ENCODE measurements around the gene HEATR5B. TPM values are rescaled to one million over a fixed set of nuclear protein-coding genes. Genes with fewer than 3 reads are reported as not detected.

The HEATR5B gene
- total and polyA plus RNA-seq, 9 of the 15 experiments (the other 6 are each of a cell fraction or from before 2014, with no cell fraction given): 4.2 to 21.7 (median 12.2) TPM

DNA sequence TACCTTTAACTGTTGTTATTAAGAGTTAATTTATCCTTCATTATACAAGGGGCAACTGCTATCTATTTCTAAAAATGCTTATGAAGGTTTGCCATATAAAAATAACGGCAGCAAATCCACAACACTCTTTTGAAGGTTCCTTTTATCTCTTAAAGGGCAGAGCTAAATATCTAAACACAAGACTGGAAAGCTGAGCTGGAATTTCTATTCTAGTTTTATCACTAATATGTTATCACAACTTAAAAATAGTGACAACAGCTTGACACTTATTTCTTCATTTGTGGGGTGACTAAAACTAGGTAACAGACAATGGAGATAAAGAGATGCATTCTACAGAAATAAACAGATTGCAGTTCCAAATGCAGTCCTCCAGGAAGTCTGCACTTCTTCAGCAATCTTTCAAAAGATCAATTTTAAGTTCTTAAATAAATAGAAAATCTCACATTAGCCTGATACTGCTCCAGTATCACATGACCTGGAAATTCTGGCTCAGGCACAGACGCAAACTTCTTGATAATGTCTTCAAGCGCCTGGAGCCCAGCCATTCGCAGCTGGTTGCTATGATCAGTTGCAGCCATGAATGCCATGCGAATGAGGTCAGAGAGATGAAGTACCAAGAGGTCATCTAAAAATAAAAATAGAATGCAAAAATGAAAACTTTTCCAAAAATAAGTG is 63.8 kb downstream of the HEATR5B start:
- H3K36me3 ChIP-seq (ENCODE audit: control insufficient read depth, insufficient read depth, low read length): peaks cover 24% of the 10 kb centered on the region; the same call in 2 of the 3 replicates
- BruUV-seq (replicated peaks): no TSS peak

More for the DNA sequence above, 63.8 kb downstream of the HEATR5B start:
- FAIRE-seq: no peak
- CTCF ChIA-PET (ENCODE audit: low intra/inter-chr PET ratio): no interaction called here
- intact Hi-C loops (cut with micrococcal nuclease): no loop called here
- no peak overlapping the region for H3K9ac ChIP-seq (ENCODE audit: insufficient read depth in 1 of 2, low read depth in 2 of 2, low read length in 2 of 2)
- H3K9me1 ChIP-seq (ENCODE audit: control insufficient read depth, insufficient read depth, low read length): no peaks in the 10 kb centered on the region
- POLR2A ChIA-PET: interaction anchor here (1.2 kb wide), 1 partner anchor 184 kb away, joined by 3 read pairs; no protein-coding TSS in a partner anchor
- ATAC-seq: no peak
- H3K4me1 ChIP-seq (replicated peaks in 1 of 2; ENCODE audit: control insufficient read depth in 2 of 2, insufficient read depth in 2 of 2, low read length in 2 of 2): no peaks in the 10 kb centered on the region
- H3K9me3 ChIP-seq (replicated peaks; ENCODE audit: control insufficient read depth, insufficient read depth, low read depth, low read length): no peaks in the 10 kb centered on the region
- in situ Hi-C loops (cut with MboI): no loop called here
- no peak overlapping the region for H3K27ac ChIP-seq (ENCODE audit: extremely low read depth, low read depth, low read length)
- TF ChIP-seq, protein P1, sequence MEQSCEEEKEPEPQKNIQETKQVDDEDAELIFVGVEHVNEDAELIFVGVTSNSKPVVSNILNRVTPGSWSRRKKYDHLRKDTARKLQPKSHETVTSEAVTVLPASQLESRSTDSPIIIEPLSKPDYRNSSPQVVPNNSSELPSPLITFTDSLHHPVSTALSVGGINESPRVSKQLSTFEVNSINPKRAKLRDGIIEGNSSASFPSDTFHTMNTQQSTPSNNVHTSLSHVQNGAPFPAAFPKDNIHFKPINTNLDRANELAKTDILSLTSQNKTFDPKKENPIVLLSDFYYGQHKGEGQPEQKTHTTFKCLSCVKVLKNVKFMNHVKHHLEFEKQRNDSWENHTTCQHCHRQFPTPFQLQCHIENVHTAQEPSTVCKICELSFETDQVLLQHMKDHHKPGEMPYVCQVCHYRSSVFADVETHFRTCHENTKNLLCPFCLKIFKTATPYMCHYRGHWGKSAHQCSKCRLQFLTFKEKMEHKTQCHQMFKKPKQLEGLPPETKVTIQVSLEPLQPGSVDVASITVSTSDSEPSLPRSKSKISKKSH (CRISPR knock-in tag; IDR thresholded peaks at IDR 0.05): no peak
- TF ChIP-seq SIN3A (IDR thresholded peaks at IDR 0.05; ENCODE audit: borderline replicate concordance in 2 of 2, control insufficient read depth in 1 of 2, low read depth in 2 of 2, low read length in 2 of 2) (no peak), FOXA1 (IDR thresholded peaks at IDR 0.05; ENCODE audit: borderline replicate concordance) (no peak), ZBTB1 (CRISPR knock-in tag; IDR thresholded peaks at IDR 0.05; ENCODE audit: borderline replicate concordance, low read depth) (no peak), RCOR1 (IDR thresholded peaks at IDR 0.05; ENCODE audit: borderline replicate concordance in 1 of 2, low read depth in 2 of 2, low read length in 2 of 2) (no peak), ZNF57 (CRISPR knock-in tag; IDR thresholded peaks at IDR 0.05) (no peak), PRPF4 (IDR thresholded peaks at IDR 0.05; ENCODE audit: insufficient read depth, low read depth, low read length, poor library complexity, severe bottlenecking) (no peak), E2F3 (CRISPR knock-in tag; IDR thresholded peaks at IDR 0.05) (no peak)
- no peaks in the 10 kb centered on the region for H4K20me1 ChIP-seq (replicated peaks; ENCODE audit: control insufficient read depth, insufficient read depth, low read length)
- H3K79me2 ChIP-seq (ENCODE audit: control insufficient read depth, insufficient read depth, low read length): no peaks in the 10 kb centered on the region
- no peak for DNase-seq (ENCODE audit: extremely low read depth in 1 of 4, low spot score in 3 of 4)
- 88% methylated on average over 5 of the region's 5 CpGs for WGBS (ENCODE audit: insufficient coverage, low coverage, missing lambda C conversion rate)
- H2AFZ ChIP-seq (ENCODE audit: low read depth, low read length): no peak overlapping the region
- H3K27me3 ChIP-seq (ENCODE audit: control insufficient read depth in 2 of 2, insufficient read depth in 2 of 2, low read length in 2 of 2): no peaks in the 10 kb centered on the region
- H3K4me2 ChIP-seq (ENCODE audit: insufficient read depth, low read length): no peak overlapping the region
- H3K4me3 ChIP-seq: no peak overlapping the region
